NCI-H1092 treated with DMSO at 0.1 percent for 48 hours (cell line): ENCODE measurements around the gene PILRA.
"Not testable (repeated sequence)": the region's sequence is repeated elsewhere in the genome, so short reads cannot be mapped to it uniquely, and the experiment has no call there.

Source experiments
- DNase-seq: peaks from one replicate; lab custom pipeline; 2025; lab: John Stamatoyannopoulos, UW

PILRA gene

DNA sequence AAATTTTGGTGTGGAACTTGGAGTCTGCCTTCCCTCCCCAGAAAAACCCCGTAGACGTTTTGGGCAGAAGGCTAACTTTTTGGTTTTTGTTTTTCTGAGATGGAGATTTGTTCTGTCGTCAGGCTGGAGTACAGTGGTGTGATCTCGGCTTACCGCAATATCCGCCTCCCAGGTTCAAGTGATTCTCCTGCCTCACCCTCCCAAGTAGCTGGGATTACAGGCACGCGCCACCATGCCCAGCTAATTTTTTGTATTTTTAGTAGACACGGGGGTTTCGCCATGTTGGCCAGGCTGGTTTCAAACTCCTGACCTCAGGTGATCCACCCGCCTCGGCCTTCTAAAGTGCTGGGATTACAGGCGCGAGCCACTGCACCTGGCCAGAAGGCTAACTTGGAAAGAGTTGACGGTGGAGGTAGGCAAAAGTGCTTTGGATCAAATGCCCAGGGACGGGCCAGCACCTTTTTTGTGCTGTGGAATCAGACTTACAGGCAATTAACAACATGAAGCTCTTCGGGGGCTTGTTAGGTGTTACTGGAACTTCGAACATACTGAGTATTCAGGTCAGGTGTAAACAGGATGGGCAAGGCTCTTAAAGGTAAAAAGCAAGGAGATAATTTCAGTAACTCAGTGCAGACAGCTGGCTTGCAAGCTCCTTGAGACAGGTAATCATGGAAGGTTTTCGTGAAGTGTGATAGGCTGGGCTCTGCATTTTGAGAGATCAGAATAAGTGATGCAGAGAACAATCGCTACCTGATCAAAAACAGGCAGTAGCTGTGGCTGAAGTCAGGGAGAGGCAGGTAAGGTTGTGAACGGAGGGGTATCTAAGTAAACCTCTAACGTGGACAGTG, 61.2 kb downstream of the PILRA start:
- DNase-seq: no peak

DNA sequence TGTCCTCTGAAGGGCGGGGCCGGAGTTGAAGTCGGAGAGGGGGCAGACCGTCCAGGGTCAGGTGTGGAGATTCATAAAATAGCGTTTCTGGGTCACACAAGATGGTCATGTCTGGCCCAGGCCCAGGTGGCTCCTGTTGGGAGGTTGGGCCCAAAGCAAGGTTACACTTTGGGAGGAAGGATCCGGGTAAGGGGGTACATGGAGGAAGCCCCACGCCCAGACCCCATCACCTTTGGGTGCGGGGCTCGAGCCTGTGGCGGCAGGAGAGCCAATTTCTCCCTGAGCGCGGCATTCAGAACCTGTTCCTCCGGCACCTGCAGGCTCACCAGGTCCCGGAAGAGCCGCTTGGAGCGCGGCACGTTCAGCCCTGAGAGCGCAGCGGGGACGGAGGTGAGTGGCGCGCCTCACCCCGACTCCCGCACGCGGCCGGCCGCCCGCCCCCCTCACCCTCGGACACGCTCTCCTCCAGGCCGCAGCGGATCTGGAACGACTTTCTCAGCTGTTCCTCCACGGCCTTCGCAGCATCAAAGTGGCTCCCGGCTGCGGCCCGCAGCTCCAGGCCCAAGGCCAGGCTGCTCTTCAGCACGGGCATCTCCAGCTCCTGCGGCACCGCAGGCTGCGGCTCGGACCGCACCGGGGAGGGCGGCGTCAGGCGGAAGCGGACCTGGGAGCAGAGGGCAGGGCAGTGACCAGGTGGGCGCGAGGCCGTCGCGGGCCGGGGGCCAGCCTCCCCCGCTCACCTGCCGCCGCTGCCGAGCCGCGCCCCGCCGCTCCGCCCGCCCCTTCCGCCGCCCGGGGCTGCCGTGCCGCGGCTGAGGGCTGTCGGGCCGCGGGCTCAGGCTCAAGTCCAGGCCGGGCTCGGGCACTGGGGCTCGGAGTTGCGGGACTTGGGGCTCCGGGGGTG, 62.4 kb downstream of the PILRA start:
- DNase-seq: peak; percentile 45

DNA sequence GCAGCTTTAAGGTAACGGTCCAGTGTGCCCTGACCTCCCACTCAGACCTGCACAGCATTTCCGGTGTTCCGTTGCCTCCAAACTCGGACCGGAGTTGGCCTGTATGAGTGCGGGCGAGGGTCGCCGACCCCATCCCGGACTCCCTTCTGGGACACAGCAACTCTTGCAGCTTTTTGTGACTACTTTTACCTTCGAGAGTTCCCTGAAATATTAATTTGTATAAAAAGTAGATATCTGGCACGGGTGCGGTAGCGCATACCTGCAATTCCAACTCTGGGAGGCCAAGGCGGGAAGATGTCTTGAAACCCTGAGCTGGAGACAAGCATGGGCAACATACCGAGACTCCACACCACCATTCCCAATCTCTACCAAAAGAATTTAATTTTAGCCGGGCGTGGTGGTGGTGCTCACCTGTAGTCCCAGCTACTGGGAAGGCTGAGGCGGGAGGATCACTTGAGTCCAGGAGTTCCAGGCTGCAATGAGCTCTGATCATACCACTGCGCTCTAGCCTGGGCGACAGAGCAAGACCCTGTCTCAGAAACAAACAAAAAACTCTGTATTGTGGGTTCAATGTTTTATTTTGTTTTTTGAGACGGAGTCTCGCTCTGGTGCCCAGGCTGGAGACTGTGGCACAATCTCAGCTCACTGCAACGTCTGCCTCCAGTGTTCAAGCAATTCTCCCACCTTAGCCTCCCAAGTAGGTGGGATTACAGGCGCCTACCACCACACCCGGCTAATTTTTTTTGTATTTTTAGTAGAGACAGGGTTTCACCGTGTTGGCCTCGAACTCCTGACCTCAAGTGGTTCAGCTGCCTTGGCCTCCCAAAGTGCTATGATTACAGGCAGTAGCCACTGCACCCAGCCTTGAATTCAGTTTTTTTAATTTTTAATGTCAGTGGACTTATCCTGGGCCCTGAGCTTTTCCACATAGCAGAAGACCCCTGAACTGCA, 64.1 kb downstream of the PILRA start:
- no peak for DNase-seq

DNA sequence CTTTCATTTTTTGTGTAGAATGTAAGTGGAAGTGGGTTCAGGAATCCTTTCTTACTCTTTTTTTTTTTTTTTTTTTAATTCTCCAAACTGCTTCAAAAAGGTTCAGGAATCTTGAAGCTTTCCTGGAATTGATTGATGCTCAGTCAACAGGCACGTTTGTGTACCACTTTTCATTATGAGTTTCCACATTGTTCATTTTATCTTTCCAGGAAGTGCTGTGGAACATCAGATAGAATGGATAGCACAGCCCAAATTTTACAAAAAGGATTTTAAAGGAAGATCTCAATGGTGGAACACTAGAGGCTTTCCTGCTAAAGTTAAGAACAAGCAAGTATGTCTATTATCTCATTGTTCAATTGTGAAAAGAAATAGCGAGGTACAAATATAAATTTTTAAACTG, 64.9 kb downstream of the PILRA start:
- DNase-seq: no peak

DNA sequence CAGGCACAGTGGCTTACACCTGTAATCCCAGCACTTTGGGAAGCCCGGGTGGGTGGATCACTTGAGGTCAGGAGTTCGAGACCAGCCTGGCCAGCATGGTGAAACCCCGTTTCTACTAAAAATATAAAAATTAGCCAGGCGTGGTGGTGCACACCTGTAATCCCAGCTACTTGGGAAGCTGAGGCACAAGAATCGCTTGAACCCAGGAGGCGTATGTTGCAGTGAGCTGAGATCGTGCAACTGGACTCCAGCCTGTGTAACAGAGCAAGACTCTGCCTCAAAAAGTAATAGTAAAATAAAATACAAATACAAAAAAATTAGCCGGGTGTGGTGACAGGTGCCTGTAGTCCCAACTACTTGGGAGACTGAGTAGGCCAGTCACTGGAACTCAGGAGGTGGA, 65.4 kb downstream of the PILRA start:
- not testable (repeated sequence) for DNase-seq

DNA sequence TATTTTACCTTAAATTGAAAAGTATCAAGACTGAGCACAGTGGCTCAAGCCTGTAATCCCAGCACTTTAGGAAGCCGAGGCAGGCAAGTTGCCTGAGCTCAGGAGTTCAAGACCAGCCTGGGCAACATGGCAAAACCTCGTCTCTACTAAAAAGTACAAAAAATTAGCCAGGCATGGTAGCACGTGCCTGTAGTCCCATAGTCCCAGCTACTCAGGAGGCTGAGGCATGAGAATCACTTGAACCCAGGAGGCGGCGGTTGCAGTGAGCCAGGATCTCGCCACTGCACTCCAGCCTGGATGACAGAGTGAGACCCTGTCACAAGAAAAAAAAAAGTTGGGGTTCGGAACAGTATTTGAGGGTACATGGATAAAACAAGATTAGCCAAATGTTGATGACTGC, 66.0 kb downstream of the PILRA start:
- DNase-seq: not testable (repeated sequence)

DNA sequence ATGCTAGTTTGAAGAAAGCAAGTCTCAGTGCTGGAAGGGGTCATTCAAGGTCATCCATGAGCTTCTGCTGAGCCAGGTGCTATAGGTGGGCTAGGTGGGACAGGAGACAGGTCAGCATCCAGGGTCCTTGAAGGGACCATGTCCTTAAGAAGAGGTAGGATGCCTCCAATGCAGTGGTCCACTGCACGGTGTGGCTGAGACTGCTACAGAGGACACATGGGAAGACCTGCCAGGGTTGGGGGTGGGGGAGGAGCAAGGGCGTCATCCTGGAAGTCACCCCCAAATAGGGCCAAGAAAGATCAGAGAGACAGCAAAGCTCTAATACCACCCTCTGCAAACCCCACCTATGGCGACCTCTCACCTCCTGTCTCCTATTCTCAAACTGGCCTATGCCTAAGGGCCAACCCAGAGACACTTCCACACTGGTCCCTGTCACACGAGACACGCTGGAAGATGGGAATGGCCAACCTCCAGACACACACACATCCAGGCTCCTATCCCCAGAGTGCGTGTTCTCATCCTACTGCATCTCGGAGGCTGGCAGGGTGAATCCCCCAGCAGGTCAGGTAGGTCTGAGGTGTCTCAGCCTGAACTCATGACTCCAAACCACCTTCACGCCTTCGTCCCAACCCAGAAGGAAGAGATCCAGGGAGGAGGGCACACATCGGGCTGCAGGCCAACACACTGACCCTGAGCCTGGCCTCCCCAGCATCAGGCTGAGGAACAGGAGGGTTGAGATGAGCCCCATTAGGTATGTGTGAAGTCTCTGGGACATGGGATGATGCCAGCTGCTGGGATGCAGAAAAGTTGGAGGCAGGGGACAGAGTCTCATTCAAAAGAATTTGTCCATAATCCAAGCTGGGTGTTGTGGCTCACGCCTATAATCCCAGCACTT, 68.6 kb downstream of the PILRA start:
- no peak for DNase-seq

DNA sequence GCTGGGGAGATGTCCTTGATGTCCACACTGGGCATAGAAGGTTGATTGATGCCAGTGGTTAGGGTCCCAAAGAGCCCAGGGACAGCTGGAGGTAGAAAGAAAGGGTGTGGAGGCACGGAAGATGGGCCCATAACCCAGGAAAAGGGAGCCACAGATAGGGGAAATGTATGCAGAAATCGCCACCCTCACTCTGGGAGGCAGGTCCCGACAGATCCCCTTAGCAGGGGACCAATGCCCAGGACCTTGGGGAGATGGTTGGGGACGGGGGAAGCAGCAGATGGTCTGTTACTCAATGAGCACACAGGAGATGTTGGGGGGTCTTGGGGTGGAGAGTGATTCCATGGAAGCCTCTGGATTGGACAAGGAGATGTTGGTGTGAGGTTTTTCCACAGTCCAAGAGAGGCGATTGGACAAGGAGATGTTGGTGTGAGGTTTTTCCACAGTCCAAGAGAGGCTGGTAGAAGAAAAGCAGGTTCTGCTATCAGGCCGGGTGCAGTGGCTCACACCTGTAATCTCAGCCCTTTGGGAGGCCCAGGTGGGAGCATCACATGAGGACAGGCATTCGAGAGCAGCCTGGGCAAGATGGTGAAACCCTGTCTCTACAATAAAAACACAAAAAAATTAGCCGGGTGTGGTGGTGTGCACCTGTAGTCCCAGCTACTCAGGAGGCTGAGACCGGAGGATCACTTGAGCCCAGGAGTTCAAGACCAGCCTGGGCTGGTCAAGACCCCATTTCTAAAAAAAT, 70.0 kb downstream of the PILRA start:
- DNase-seq: no peak

DNA sequence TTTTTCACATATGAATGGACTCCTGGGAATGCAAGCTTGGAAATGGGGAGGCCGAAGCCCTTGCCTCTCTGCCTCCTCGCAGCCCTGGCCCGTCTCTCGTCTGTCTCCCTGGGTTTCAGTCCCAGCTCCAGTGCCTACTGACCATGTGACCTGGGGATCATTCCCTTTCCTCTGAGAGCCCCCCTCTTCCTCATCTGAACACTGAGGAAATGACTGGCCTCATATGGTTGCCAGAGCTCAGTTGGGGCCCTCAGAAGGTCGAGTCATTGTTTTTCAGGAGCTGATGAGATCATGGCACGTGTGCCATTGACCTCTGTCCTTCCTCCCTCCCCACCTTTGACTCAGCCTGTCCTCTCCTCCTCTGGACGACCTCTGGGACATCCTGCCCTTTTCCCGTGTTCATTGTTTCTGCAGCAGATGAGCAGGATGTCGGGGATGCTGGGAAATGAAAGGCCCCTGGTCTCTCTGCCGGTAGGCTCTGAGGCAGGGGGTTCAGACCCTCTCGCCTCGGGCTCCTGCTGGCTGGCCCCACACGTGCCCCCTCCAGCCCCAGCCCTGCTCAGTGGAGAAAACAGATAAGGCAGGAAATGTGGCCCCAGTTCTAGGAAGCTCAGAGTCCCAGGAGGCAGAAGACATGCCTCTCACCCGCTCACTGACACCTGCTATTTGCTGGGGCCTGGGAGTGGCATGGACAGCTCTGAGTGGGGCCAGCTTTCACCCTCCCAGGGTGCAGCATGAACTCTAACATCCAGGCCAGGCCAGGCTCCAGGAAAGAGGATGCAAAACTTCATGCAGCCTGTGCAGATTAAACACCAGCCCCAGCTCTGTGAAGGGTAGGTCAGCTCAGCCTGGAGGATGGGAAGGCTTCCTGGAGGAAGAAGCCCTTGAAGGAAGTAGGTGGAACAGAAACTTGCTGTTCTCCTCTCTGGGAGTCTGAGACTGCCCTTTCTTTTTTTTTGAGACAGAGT, 71.3 kb downstream of the PILRA start:
- no peak for DNase-seq

DNA sequence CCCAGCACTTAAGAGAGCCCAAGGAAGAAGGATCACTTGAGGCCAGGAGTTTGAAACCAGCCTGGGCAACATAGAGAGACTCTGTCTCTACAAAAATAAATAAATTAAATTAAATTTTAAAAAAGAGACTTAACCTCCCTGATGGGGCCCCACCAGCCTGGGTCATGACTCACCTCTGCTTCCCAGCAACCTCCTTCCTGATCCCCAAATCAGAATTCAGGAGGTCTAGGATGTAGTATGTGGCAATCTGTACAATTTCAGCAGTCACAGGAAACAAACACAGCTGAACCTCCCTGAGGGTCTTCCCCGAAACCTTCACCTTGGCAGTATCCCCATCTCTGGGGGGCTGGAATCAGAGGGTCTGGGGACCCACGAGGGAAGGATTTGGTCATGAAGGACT, 72.8 kb downstream of the PILRA start:
- DNase-seq: no peak

DNA sequence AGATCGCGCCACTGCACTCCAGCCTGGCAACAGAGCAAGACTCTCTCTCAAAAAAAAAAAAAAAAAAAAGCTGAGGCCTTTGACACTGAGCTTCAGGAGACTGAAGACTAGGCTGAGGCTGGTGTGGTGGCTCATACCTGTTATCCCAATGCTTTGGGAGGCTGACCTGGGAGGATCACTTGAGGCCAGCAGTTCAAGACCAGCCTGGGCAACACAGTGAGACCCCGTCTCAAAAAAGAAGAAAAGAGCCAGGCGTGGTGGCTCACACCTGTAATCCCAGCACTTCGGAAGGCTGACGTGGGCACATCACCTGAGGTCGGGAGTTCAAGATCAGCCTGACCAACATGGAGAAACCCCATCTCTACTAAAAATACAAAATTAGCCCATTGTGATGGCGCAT, 74.1 kb downstream of the PILRA start:
- not testable (repeated sequence) for DNase-seq

DNA sequence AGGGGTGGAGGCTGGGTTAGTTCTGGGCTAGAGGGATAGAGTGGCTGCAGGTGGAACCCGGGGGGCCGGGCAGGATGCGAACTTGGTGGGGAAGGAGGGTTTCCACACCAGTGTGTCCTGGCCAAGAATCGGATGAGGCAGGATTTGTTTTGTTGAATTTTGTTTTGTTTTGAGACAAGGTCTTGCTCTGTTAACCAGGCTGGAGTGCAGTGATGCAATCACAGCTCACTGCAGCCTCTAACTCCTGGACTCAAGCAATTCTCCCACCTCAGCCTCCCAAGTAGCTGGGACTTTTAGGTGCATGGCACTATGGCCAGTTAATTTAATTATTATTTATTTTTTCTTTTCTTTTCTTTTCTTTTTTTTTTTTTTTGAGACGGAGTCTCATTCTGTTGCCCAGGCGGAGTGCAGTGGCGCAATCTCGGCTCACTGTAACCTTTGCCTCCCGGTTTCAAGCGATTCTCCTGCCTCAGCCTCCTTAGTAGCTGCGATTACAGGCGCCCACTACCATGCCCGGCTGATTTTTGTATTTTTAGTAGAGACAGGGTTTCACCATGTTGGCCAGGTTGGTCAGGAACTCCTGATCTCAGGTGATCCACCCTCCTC, 76.0 kb downstream of the PILRA start:
- DNase-seq: no peak
